Measurements from ENCODE around the gene TAC4.

DNA sequence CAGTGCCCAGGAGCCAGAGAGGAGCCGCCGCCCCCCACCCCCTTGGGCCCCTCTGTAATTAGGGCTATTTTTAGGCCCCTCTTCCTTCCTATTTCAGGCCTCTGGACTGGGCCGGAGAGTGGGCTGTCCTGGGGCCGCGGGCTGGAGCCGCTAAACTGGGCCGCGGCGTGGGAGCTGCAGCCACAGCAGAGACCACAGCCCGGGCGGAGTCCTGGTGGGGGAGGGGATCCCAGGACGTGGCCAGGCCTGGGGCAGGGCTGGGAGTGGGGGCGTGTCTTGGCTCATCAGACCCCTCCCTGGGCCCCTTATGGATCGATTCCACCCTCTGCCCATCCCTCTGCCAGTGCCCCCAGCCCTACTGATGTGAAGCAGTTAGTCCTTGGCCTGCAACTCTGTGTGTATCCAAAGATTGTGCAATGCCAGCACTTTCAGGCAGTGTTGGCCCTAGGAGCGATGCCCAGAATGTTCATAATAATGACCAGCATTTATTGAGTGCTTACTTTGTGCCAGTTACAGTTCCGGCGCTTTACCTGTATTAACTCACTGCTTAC is 15.0 kb upstream of the TAC4 start:
- TF ChIP-seq, protein P1, sequence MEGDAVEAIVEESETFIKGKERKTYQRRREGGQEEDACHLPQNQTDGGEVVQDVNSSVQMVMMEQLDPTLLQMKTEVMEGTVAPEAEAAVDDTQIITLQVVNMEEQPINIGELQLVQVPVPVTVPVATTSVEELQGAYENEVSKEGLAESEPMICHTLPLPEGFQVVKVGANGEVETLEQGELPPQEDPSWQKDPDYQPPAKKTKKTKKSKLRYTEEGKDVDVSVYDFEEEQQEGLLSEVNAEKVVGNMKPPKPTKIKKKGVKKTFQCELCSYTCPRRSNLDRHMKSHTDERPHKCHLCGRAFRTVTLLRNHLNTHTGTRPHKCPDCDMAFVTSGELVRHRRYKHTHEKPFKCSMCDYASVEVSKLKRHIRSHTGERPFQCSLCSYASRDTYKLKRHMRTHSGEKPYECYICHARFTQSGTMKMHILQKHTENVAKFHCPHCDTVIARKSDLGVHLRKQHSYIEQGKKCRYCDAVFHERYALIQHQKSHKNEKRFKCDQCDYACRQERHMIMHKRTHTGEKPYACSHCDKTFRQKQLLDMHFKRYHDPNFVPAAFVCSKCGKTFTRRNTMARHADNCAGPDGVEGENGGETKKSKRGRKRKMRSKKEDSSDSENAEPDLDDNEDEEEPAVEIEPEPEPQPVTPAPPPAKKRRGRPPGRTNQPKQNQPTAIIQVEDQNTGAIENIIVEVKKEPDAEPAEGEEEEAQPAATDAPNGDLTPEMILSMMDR (IDR thresholded peaks at IDR 0.05; ENCODE audit: insufficient read depth, low read length, poor library complexity, severe bottlenecking), result no peak
- no peak for TF ChIP-seq EZH2phosphoT487 (conservative IDR thresholded peaks at IDR 0.05; ENCODE audit: low read length)

Data from SU-DHL-6 (cell line).